GM23338 (cell line): ENCODE measurements around the gene C1orf216. TPM values are rescaled to one million over a fixed set of nuclear protein-coding genes. Genes with fewer than 3 reads are reported as not detected.

Source experiments
- ATAC-seq: fragments of 200-7000 bp; cut with Tn5 transposase; 3 replicates; pipeline ENCODE4 v1.9.1; 2020
- DNase-seq: peaks from one replicate; pipeline ENCODE4 v3.0.0-alpha.2; 2015; ENCODE audit warnings: low spot score
- H2AFZ ChIP-seq: fragments of 200-600 bp; sonication (generic); 2 replicates; pipeline ENCODE4 v1.8.0; 2016; ENCODE audit warnings: antibody characterized with exemption, mild to moderate bottlenecking, moderate library complexity
- H3F3A ChIP-seq: fragments of 200-600 bp; sonication (generic); replicated peaks from 2 replicates; pipeline ENCODE4 v1.8.0; 2017; ENCODE audit warnings: antibody characterized with exemption, mixed run types, low read depth
- H3K27ac ChIP-seq: fragments of 200-600 bp; sonication (generic); 2 replicates; pipeline ENCODE4 v1.6.1; 2016; ENCODE audit warnings: low read depth
- H3K27me3 ChIP-seq: fragments of 200-600 bp; sonication (generic); 2 replicates; pipeline ENCODE4 v1.8.0; 2016; ENCODE audit warnings: mild to moderate bottlenecking, mixed run types, moderate library complexity; ENCODE audit not compliant: insufficient read depth
- H3K36me3 ChIP-seq: fragments of 200-600 bp; sonication (generic); 2 replicates; pipeline ENCODE4 v1.8.0; 2016; ENCODE audit warnings: mild to moderate bottlenecking; ENCODE audit not compliant: insufficient read depth
- H3K4me1 ChIP-seq: fragments of 200-600 bp; sonication (generic); 2 replicates; pipeline ENCODE4 v1.8.0; 2016; ENCODE audit warnings: mild to moderate bottlenecking, moderate library complexity; ENCODE audit not compliant: insufficient read depth
- H3K4me2 ChIP-seq: fragments of 200-600 bp; sonication (generic); 2 replicates; pipeline ENCODE4 v1.7.1; 2017; ENCODE audit warnings: mixed run types
- H3K4me3 ChIP-seq: fragments of 200-600 bp; sonication (generic); 2 replicates; pipeline ENCODE4 v1.6.1; 2016; ENCODE audit warnings: mixed run types
- H3K79me2 ChIP-seq: fragments of 200-600 bp; sonication (generic); replicated peaks from 2 replicates; pipeline ENCODE4 v1.8.0; 2017; ENCODE audit warnings: mild to moderate bottlenecking; ENCODE audit not compliant: insufficient read depth
- H3K9me2 ChIP-seq: fragments of 200-600 bp; sonication (generic); 2 replicates; pipeline ENCODE4 v1.8.0; 2017; ENCODE audit not compliant: insufficient read depth
- H4K20me1 ChIP-seq: fragments of 200-600 bp; sonication (generic); replicated peaks from 2 replicates; pipeline ENCODE4 v1.8.0; 2017; ENCODE audit warnings: mild to moderate bottlenecking; ENCODE audit not compliant: insufficient read depth
- H3K27ac Mint-ChIP-seq: 2 replicates; pipeline ENCODE4 v1.8.0; 2020; ENCODE audit warnings: inconsistent platforms, mild to moderate bottlenecking, moderate library complexity, mixed read lengths
- H3K27me3 Mint-ChIP-seq: 3 replicates; pipeline ENCODE4 v1.8.0; 2022; ENCODE audit warnings: low read depth, mild to moderate bottlenecking, moderate library complexity, mixed read lengths, inconsistent platforms; ENCODE audit not compliant: insufficient read depth, poor library complexity
- H3K36me3 Mint-ChIP-seq: 3 replicates; pipeline ENCODE4 v1.8.0; 2021; ENCODE audit warnings: low read depth, mild to moderate bottlenecking, inconsistent platforms, moderate library complexity, mixed read lengths
- H3K4me1 Mint-ChIP-seq: 3 replicates; pipeline ENCODE4 v1.8.0; 2020; ENCODE audit warnings: mild to moderate bottlenecking, inconsistent platforms, mixed read lengths
- H3K4me3 Mint-ChIP-seq: 3 replicates; pipeline ENCODE4 v1.8.0; 2021; ENCODE audit warnings: moderate library complexity, mild to moderate bottlenecking, inconsistent platforms, mixed read lengths
- H3K9me3 Mint-ChIP-seq: 3 replicates; pipeline ENCODE4 v1.8.0; 2020; ENCODE audit warnings: moderate library complexity, mild to moderate bottlenecking, inconsistent platforms, mixed read lengths
- CREB1 ChIP-seq: fragments of 250-450 bp; sonication (Bioruptor Pico); IDR thresholded peaks from 2 replicates; pipeline ENCODE4 v1.5.0; 2020; ENCODE audit warnings: low read depth, mild to moderate bottlenecking, moderate library complexity
- CTCF ChIP-seq, 2 experiments: fragments of 200-600 bp in 1 of 2; sonication (generic) in 1 of 2; conservative IDR thresholded peaks; 2 replicates each; pipeline versions ENCODE4 v1.5.1 to v1.6.1; 2016 to 2017; ENCODE audit warnings: antibody characterized with exemption in 2 of 2, low read depth in 2 of 2, mild to moderate bottlenecking in 2 of 2, moderate library complexity in 1 of 2
- EZH2 ChIP-seq: fragments of 200-600 bp; sonication (generic); IDR thresholded peaks from one replicate; pipeline ENCODE4 v1.8.0; 2017; ENCODE audit warnings: antibody characterized with exemption, mild to moderate bottlenecking, low read depth; ENCODE audit not compliant: unreplicated experiment
- EZH2phosphoT487 ChIP-seq: fragments of 200-600 bp; sonication (generic); IDR thresholded peaks from one replicate; pipeline ENCODE4 v1.8.1; 2018; ENCODE audit warnings: antibody characterized with exemption; ENCODE audit not compliant: unreplicated experiment
- JUNB ChIP-seq: IDR thresholded peaks from one replicate; pipeline ENCODE4 v1.6.1; 2016; ENCODE audit warnings: antibody characterized with exemption; ENCODE audit not compliant: unreplicated experiment
- NANOG ChIP-seq: IDR thresholded peaks from 2 replicates; pipeline ENCODE4 v1.6.1; 2016; ENCODE audit warnings: antibody characterized with exemption, borderline replicate concordance
- POLR2AphosphoS5 ChIP-seq: IDR thresholded peaks from 2 replicates; pipeline ENCODE4 v1.6.1; 2016; ENCODE audit warnings: antibody characterized with exemption, low read depth
- STAT1 ChIP-seq: IDR thresholded peaks from one replicate; pipeline ENCODE4 v1.6.1; 2016; ENCODE audit warnings: antibody characterized with exemption; ENCODE audit not compliant: unreplicated experiment
- ZNF114 ChIP-seq: fragments of 250-450 bp; sonication (Bioruptor Pico); IDR thresholded peaks from 2 replicates; pipeline ENCODE4 v1.5.0; 2020; ENCODE audit warnings: mild to moderate bottlenecking, moderate library complexity
- ZNF331 ChIP-seq: fragments of 250-450 bp; sonication (Bioruptor Pico); IDR thresholded peaks from 2 replicates; pipeline ENCODE4 v1.5.0; 2020; ENCODE audit warnings: low read depth, mild to moderate bottlenecking, moderate library complexity
- polyA plus RNA-seq: library from polyadenylated mRNA; unstranded; fragments of >200 nt; fragmentation: Nextera tagmentation; extraction: Ambion mirVana; gene quantifications from 2 replicates; pipeline ENCODE4 v1.2.1, GENCODE V29; 2016
- total RNA-seq: library from RNA; depleted of rRNA; stranded (reverse); fragments of >200 nt; shearing (Covaris generic); gene quantifications from 2 replicates; pipeline ENCODE4 v1.2.3, GENCODE V29; 2014
- TF ChIP-seq, protein P1 (sequence below): IDR thresholded peaks from one replicate; pipeline ENCODE4 v1.6.1; 2018; ENCODE audit warnings: antibody characterized with exemption; ENCODE audit not compliant: unreplicated experiment
- TF ChIP-seq, protein P2 (sequence below): fragments of 250-450 bp; sonication (Bioruptor Pico); IDR thresholded peaks from 2 replicates; pipeline ENCODE4 v1.5.0; 2020; ENCODE audit warnings: mild to moderate bottlenecking, moderate library complexity
- TF ChIP-seq, protein P3 (sequence below): IDR thresholded peaks from 2 replicates; pipeline ENCODE4 v1.6.1; 2016; ENCODE audit warnings: antibody characterized with exemption

Gene C1orf216
- total and polyA plus RNA-seq, 2 experiments from 2014 or later = 4.7 to 21.5 TPM

DNA sequence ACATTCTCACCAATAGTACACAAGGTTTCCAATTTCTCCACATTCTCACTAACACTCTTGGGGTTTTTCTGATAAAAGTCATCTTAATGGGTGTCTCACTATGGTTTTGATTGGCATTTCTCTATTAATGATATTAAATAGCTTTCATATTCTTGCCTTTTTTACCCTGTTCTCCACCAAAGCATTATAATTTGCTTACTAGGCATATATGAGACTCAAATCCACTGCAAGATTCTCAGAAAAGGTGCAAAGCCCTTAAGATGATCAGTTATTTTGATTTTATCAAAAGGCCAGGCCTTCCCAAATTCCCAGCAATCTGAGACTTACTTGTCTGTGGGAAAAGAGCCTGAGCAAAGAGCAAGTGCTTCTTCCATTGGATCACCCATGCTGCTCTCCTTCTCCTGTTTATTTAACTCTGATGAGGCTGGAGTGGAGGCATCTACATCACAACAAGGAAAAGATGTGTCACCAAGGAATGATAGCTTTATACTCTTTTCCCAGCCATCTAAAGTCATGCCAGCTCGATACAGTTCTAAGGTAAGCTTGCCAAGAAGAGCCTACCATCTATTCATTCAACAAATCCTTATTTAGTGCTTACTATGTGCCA is 26.5 kb upstream of the C1orf216 start:
- TF ChIP-seq, protein P1, sequence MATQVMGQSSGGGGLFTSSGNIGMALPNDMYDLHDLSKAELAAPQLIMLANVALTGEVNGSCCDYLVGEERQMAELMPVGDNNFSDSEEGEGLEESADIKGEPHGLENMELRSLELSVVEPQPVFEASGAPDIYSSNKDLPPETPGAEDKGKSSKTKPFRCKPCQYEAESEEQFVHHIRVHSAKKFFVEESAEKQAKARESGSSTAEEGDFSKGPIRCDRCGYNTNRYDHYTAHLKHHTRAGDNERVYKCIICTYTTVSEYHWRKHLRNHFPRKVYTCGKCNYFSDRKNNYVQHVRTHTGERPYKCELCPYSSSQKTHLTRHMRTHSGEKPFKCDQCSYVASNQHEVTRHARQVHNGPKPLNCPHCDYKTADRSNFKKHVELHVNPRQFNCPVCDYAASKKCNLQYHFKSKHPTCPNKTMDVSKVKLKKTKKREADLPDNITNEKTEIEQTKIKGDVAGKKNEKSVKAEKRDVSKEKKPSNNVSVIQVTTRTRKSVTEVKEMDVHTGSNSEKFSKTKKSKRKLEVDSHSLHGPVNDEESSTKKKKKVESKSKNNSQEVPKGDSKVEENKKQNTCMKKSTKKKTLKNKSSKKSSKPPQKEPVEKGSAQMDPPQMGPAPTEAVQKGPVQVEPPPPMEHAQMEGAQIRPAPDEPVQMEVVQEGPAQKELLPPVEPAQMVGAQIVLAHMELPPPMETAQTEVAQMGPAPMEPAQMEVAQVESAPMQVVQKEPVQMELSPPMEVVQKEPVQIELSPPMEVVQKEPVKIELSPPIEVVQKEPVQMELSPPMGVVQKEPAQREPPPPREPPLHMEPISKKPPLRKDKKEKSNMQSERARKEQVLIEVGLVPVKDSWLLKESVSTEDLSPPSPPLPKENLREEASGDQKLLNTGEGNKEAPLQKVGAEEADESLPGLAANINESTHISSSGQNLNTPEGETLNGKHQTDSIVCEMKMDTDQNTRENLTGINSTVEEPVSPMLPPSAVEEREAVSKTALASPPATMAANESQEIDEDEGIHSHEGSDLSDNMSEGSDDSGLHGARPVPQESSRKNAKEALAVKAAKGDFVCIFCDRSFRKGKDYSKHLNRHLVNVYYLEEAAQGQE = no peak
- TF ChIP-seq ZNF331 (CRISPR knock-in tag) = no peak
- TF ChIP-seq, protein P2, sequence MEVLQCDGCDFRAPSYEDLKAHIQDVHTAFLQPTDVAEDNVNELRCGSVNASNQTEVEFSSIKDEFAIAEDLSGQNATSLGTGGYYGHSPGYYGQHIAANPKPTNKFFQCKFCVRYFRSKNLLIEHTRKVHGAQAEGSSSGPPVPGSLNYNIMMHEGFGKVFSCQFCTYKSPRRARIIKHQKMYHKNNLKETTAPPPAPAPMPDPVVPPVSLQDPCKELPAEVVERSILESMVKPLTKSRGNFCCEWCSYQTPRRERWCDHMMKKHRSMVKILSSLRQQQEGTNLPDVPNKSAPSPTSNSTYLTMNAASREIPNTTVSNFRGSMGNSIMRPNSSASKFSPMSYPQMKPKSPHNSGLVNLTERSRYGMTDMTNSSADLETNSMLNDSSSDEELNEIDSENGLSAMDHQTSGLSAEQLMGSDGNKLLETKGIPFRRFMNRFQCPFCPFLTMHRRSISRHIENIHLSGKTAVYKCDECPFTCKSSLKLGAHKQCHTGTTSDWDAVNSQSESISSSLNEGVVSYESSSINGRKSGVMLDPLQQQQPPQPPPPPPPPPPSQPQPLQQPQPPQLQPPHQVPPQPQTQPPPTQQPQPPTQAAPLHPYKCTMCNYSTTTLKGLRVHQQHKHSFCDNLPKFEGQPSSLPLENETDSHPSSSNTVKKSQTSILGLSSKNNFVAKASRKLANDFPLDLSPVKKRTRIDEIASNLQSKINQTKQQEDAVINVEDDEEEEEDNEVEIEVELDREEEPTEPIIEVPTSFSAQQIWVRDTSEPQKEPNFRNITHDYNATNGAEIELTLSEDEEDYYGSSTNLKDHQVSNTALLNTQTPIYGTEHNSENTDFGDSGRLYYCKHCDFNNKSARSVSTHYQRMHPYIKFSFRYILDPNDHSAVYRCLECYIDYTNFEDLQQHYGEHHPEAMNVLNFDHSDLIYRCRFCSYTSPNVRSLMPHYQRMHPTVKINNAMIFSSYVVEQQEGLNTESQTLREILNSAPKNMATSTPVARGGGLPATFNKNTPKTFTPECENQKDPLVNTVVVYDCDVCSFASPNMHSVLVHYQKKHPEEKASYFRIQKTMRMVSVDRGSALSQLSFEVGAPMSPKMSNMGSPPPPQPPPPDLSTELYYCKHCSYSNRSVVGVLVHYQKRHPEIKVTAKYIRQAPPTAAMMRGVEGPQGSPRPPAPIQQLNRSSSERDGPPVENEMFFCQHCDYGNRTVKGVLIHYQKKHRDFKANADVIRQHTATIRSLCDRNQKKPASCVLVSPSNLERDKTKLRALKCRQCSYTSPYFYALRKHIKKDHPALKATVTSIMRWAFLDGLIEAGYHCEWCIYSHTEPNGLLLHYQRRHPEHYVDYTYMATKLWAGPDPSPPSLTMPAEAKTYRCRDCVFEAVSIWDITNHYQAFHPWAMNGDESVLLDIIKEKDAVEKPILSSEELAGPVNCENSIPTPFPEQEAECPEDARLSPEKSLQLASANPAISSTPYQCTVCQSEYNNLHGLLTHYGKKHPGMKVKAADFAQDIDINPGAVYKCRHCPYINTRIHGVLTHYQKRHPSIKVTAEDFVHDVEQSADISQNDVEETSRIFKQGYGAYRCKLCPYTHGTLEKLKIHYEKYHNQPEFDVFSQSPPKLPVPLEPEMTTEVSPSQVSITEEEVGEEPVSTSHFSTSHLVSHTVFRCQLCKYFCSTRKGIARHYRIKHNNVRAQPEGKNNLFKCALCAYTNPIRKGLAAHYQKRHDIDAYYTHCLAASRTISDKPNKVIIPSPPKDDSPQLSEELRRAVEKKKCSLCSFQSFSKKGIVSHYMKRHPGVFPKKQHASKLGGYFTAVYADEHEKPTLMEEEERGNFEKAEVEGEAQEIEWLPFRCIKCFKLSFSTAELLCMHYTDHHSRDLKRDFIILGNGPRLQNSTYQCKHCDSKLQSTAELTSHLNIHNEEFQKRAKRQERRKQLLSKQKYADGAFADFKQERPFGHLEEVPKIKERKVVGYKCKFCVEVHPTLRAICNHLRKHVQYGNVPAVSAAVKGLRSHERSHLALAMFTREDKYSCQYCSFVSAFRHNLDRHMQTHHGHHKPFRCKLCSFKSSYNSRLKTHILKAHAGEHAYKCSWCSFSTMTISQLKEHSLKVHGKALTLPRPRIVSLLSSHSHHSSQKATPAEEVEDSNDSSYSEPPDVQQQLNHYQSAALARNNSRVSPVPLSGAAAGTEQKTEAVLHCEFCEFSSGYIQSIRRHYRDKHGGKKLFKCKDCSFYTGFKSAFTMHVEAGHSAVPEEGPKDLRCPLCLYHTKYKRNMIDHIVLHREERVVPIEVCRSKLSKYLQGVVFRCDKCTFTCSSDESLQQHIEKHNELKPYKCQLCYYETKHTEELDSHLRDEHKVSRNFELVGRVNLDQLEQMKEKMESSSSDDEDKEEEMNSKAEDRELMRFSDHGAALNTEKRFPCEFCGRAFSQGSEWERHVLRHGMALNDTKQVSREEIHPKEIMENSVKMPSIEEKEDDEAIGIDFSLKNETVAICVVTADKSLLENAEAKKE (CRISPR knock-in tag) = no peak
- TF ChIP-seq EZH2 = no peak
- TF ChIP-seq ZNF114 (CRISPR knock-in tag) = no peak
- TF ChIP-seq POLR2AphosphoS5 = no peak
- TF ChIP-seq CTCF (conservative IDR thresholded peaks at IDR 0.05; ENCODE audit: low read depth in 2 of 2) = no peak
- TF ChIP-seq CREB1 = no peak
- TF ChIP-seq JUNB = no peak
- TF ChIP-seq, protein P3, sequence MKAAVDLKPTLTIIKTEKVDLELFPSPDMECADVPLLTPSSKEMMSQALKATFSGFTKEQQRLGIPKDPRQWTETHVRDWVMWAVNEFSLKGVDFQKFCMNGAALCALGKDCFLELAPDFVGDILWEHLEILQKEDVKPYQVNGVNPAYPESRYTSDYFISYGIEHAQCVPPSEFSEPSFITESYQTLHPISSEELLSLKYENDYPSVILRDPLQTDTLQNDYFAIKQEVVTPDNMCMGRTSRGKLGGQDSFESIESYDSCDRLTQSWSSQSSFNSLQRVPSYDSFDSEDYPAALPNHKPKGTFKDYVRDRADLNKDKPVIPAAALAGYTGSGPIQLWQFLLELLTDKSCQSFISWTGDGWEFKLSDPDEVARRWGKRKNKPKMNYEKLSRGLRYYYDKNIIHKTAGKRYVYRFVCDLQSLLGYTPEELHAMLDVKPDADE = no peak
- no peak for TF ChIP-seq NANOG
- TF ChIP-seq STAT1 = no peak
- no peak for TF ChIP-seq EZH2phosphoT487
- DNase-seq (no peak), ATAC-seq (no peak)
- Mint-ChIP-seq H3K4me3 (no peak overlapping the region), H3K4me1 (no peaks in the 10 kb centered on the region), H3K27me3 (no peaks in the 10 kb centered on the region), H3K36me3 (peaks cover 64% of the 10 kb centered on the region), H3K27ac (no peak overlapping the region), H3K9me3 (no peaks in the 10 kb centered on the region)
- H3K4me3 ChIP-seq = no peak overlapping the region
- no peak overlapping the region for H3K4me2 ChIP-seq
- 0 out of 2 replicates have a peak, but pooled peaks cover 3% of the 10 kb centered on the region for H3F3A ChIP-seq
- H3K27ac ChIP-seq = no peak overlapping the region
- H4K20me1 ChIP-seq = no peaks in the 10 kb centered on the region; the same call in 1 of the 2 replicates
- H3K9me2 ChIP-seq = no peaks in the 10 kb centered on the region
- H3K4me1 ChIP-seq = no peaks in the 10 kb centered on the region
- H3K27me3 ChIP-seq = no peaks in the 10 kb centered on the region
- peaks cover 60% of the 10 kb centered on the region for H3K36me3 ChIP-seq
- no peaks in the 10 kb centered on the region for H3K79me2 ChIP-seq
- no peak overlapping the region for H2AFZ ChIP-seq
